ENCODE measurements around the gene SPAG16. TPM values are rescaled to one million over a fixed set of nuclear protein-coding genes. Genes with fewer than 3 reads are reported as not detected.

SPAG16 gene
- total and polyA plus RNA-seq, 2 of the 13 experiments (the other 11 are each of a cell fraction or from before 2014, with no cell fraction given), result 9.6 to 26.5 TPM

GRCh38 chr2:213885485-213885884 is 601.2 kb downstream of the SPAG16 start:
- Histone ChIP-seq H3K9ac (ENCODE audit: insufficient read depth, low read depth, low read length) (no peak overlapping the region), H3K4me3 (replicated peaks in 1 of 3; ENCODE audit: insufficient read depth in 1 of 3, low read depth in 2 of 3, low read length in 3 of 3) (no peak overlapping the region), H3K27ac (ENCODE audit: extremely low read length, insufficient read depth, low read length) (no peak overlapping the region), H3K4me1 (ENCODE audit: insufficient read depth, low read length) (no peaks in the 10 kb centered on the region), H3K9me3 (ENCODE audit: low read length) (peaks cover 50% of the 10 kb centered on the region), H4K20me1 (ENCODE audit: insufficient read depth, low read length) (no peaks in the 10 kb centered on the region), H3K79me2 (ENCODE audit: insufficient read depth, low read length) (no peaks in the 10 kb centered on the region), H3K36me3 (replicated peaks in 1 of 2; ENCODE audit: control insufficient read depth in 1 of 2, insufficient read depth in 2 of 2, low read length in 2 of 2) (no peaks in the 10 kb centered on the region), H2AFZ (ENCODE audit: low read length) (no peak overlapping the region), H3K4me2 (ENCODE audit: low read depth, low read length) (no peak overlapping the region), H3K27me3 (ENCODE audit: control insufficient read depth in 1 of 2, insufficient read depth in 2 of 2, low read length in 2 of 2) (no peaks in the 10 kb centered on the region)
- TF ChIP-seq ZNF17 (CRISPR knock-in tag; IDR thresholded peaks at IDR 0.05), result no peak
- in situ Hi-C loops (cut with HindIII; ENCODE audit: extremely low pct_ligation_motif_present, low pct_unique_long_range_greater_than_20kb) (no loop called here), intact Hi-C loops (cut with micrococcal nuclease; ENCODE audit: unreplicated experiment) (no loop called here)
- ChIA-PET POLR2A (no interaction called here), CTCF (ENCODE audit: low intra/inter-chr PET ratio, low total read pairs) (no interaction called here)
- no peak for DNase-seq (ENCODE audit: low spot score)
- BruUV-seq (replicated peaks), result no TSS peak
- FAIRE-seq, result no peak
- WGBS (ENCODE audit: low lambda C conversion rate), result 14% methylated on average over 3 of the region's 3 CpGs
- ATAC-seq, result no peak

GRCh38 chr2:213914510-213914909 is 630.2 kb downstream of the SPAG16 start:
- H3K27me3 ChIP-seq (ENCODE audit: control insufficient read depth in 1 of 2, insufficient read depth in 2 of 2, low read length in 2 of 2), result no peaks in the 10 kb centered on the region
- no peak for FAIRE-seq
- WGBS (ENCODE audit: low lambda C conversion rate), result 0% methylated on average over 1 of the region's 1 CpG

More at GRCh38 chr2:213914510-213914909, 630.2 kb downstream of the SPAG16 start:
- TF ChIP-seq MAFF (IDR thresholded peaks at IDR 0.05; ENCODE audit: low read depth, low read length) (peak; percentile 53; the same call in 1 of the 2 replicates), MAFK (conservative IDR thresholded peaks at IDR 0.05 in 1 of 2, IDR thresholded peaks at IDR 0.05 in 1 of 2; ENCODE audit: low read length in 2 of 2) (peak; percentile 33 to 64; a peak in 3 of 4 replicates), ZNF639 (CRISPR knock-in tag; conservative IDR thresholded peaks at IDR 0.05) (no peak)
- intact Hi-C loops (cut with micrococcal nuclease; ENCODE audit: unreplicated experiment), result no loop called here
- Histone ChIP-seq H3K4me3 (replicated peaks in 1 of 3; ENCODE audit: insufficient read depth in 1 of 3, low read depth in 2 of 3, low read length in 3 of 3) (no peak overlapping the region), H3K79me2 (ENCODE audit: insufficient read depth, low read length) (no peaks in the 10 kb centered on the region), H2AFZ (ENCODE audit: low read length) (no peak overlapping the region), H4K20me1 (ENCODE audit: insufficient read depth, low read length) (no peaks in the 10 kb centered on the region), H3K9me3 (ENCODE audit: low read length) (peaks cover 37% of the 10 kb centered on the region), H3K36me3 (replicated peaks in 1 of 2; ENCODE audit: control insufficient read depth in 1 of 2, insufficient read depth in 2 of 2, low read length in 2 of 2) (no peaks in the 10 kb centered on the region), H3K27ac (ENCODE audit: extremely low read length, insufficient read depth, low read length) (no peak overlapping the region), H3K9ac (ENCODE audit: insufficient read depth, low read depth, low read length) (no peak overlapping the region), H3K4me1 (ENCODE audit: insufficient read depth, low read length) (no peaks in the 10 kb centered on the region), H3K4me2 (ENCODE audit: low read depth, low read length) (no peak overlapping the region)
- no TSS peak for BruUV-seq (replicated peaks)
- in situ Hi-C loops (cut with HindIII; ENCODE audit: extremely low pct_ligation_motif_present, low pct_unique_long_range_greater_than_20kb), result no loop called here
- CTCF ChIA-PET (ENCODE audit: low intra/inter-chr PET ratio, low total read pairs), result no interaction called here
- POLR2A ChIA-PET, result no interaction called here
- ATAC-seq, result no peak
- DNase-seq (ENCODE audit: low spot score), result no peak
